Prostate gland (tissue), 2 donors: ENCODE measurements around the gene TNFAIP2. TPM values are rescaled to one million over a fixed set of nuclear protein-coding genes. Genes with fewer than 3 reads are reported as not detected.
A peak's percentile ranks its signal among the peaks of the same experiment; 100 is the strongest.

ENCODE experiments used
- DNase-seq: peaks from one replicate; pipeline ENCODE4 v3.0.0-alpha.2; 2019; ENCODE audit warnings: low spot score
- H3K27ac ChIP-seq, 2 donors: fragments of 200-600 bp; sonication (generic); 2 replicates each; pipeline ENCODE4 v1.5.1; 2017 to 2019
- H3K27me3 ChIP-seq: fragments of 200-600 bp; sonication (generic); replicated peaks from 2 replicates; pipeline ENCODE4 v1.5.1; 2019; ENCODE audit not compliant: insufficient read depth
- H3K36me3 ChIP-seq, 2 donors: fragments of 200-600 bp; sonication (generic); 1 replicate in 1 of 2; 2 replicates in 1 of 2; pipeline versions ENCODE4 v1.5.1 to v1.8.1; 2017 to 2019
- H3K4me1 ChIP-seq: fragments of 200-600 bp; sonication (generic); replicated peaks from 2 replicates; pipeline ENCODE4 v1.5.1; 2019
- H3K4me3 ChIP-seq, 2 donors: fragments of 200-600 bp; sonication (generic); 2 replicates each; pipeline ENCODE4 v1.5.1; 2017 to 2019
- H3K9me3 ChIP-seq: fragments of 200-600 bp; sonication (generic); 2 replicates; pipeline ENCODE4 v1.5.1; 2017
- CTCF ChIP-seq, 4 experiments: fragments of 200-600 bp in 2 of 4; fragments of 450-650 bp in 2 of 4; sonication (generic) in 2 of 4; IDR thresholded peaks; 1 replicate in 3 of 4; 2 replicates in 1 of 4; pipeline ENCODE4 v1.5.1; 2016 to 2019; ENCODE audit warnings: antibody characterized with exemption in 4 of 4, mild to moderate bottlenecking in 2 of 4, moderate library complexity in 2 of 4
- POLR2A ChIP-seq: fragments of 450-650 bp; IDR thresholded peaks from one replicate; pipeline ENCODE4 v1.6.1; 2016; ENCODE audit warnings: antibody characterized with exemption, mild to moderate bottlenecking
- POLR2AphosphoS5 ChIP-seq: sonication (generic); formaldehyde crosslinking; IDR thresholded peaks from one replicate; pipeline ENCODE4 v1.6.1; 2017; ENCODE audit warnings: antibody characterized with exemption
- WGBS: methylation state at CpG from one replicate; pipeline ENCODE4 v1.1.5; 2018; 5-methylcytosine and 5-hydroxymethylcytosine counted together
- intact Hi-C: fragments of 100-400 bp; cut with DNase I; formaldehyde crosslinking; loops from one replicate; pipeline ENCODE4 v1.14.2; 2022
- total RNA-seq, 2 donors: library from RNA; depleted of rRNA; stranded (reverse); fragments of >200 nt; gene quantifications; one replicate each; pipeline ENCODE4 v1.1.0, GENCODE V29; 2016

Gene TNFAIP2
- total RNA-seq, 2 donors from 2014 or later = 36.5 to 46.4 TPM

- no peaks in the 10 kb centered on the region for H3K27me3 ChIP-seq
- H3K4me3 ChIP-seq = no peak overlapping the region
- TF ChIP-seq CTCF (IDR thresholded peaks at IDR 0.05) (no peak), POLR2A (no peak), POLR2AphosphoS5 (no peak)
- no peaks in the 10 kb centered on the region for H3K36me3 ChIP-seq
- no peaks in the 10 kb centered on the region for H3K9me3 ChIP-seq
- peak overlapping the region; percentile 30 to 74 for H3K27ac ChIP-seq
- DNase-seq = no peak
- 61% methylated on average over 18 of the region's 18 CpGs for WGBS
- peaks cover 14% of the 10 kb centered on the region for H3K4me1 ChIP-seq
- intact Hi-C loops = no loop called here
These were observed 2.0 kb upstream of the TNFAIP2 start for GRCh38 chr14:103121121-103121845.

- 5% methylated on average over 23 of the region's 23 CpGs for WGBS
- intact Hi-C loops = no loop called here
- Histone ChIP-seq H3K27me3 (no peaks in the 10 kb centered on the region), H3K36me3 (no peaks in the 10 kb centered on the region), H3K9me3 (no peaks in the 10 kb centered on the region), H3K27ac (peak overlapping the region; percentile 72 to 74), H3K4me1 (peaks cover 18% of the 10 kb centered on the region), H3K4me3 (no peak overlapping the region)
- TF ChIP-seq POLR2AphosphoS5 = peak; percentile 24
- TF ChIP-seq POLR2A = no peak
- DNase-seq = peak; percentile 77
These were observed 1.2 kb upstream of the TNFAIP2 start for GRCh38 chr14:103121846-103122584.

GRCh38 chr14:103122585-103122946 lies 695 bp upstream of the TNFAIP2 start:
- Histone ChIP-seq H3K4me1 (peaks cover 18% of the 10 kb centered on the region), H3K27ac (peak overlapping the region; percentile 72 to 74), H3K9me3 (no peaks in the 10 kb centered on the region), H3K36me3 (no peaks in the 10 kb centered on the region), H3K27me3 (no peaks in the 10 kb centered on the region), H3K4me3 (peak overlapping the region; percentile 38 to 41)
- no peak for DNase-seq
- intact Hi-C loops = no loop called here
- TF ChIP-seq POLR2A (no peak), POLR2AphosphoS5 (no peak), CTCF (IDR thresholded peaks at IDR 0.05) (no peak)
- WGBS = 36% methylated on average over 15 of the region's 15 CpGs

GRCh38 chr14:103123634-103124500 lies 606 bp downstream of the TNFAIP2 start:
- H3K4me3 ChIP-seq = peak overlapping the region; percentile 38 to 41
- no peaks in the 10 kb centered on the region for H3K27me3 ChIP-seq
- TF ChIP-seq POLR2AphosphoS5 = no peak
- peak in 2 of 4 experiments; percentile 25 to 55 for TF ChIP-seq CTCF (IDR thresholded peaks at IDR 0.05)
- no peaks in the 10 kb centered on the region for H3K9me3 ChIP-seq
- H3K36me3 ChIP-seq = no peaks in the 10 kb centered on the region
- H3K27ac ChIP-seq = peak overlapping the region; percentile 72 to 74
- H3K4me1 ChIP-seq = peaks cover 18% of the 10 kb centered on the region
- no peak for DNase-seq
- intact Hi-C loops = no loop called here
- 23% methylated on average over 47 of the region's 48 CpGs for WGBS

GRCh38 chr14:103124501-103125001 lies 1.3 kb downstream of the TNFAIP2 start:
- Histone ChIP-seq H3K27ac (no peak overlapping the region), H3K27me3 (no peaks in the 10 kb centered on the region), H3K36me3 (no peaks in the 10 kb centered on the region), H3K4me1 (peaks cover 18% of the 10 kb centered on the region), H3K9me3 (no peaks in the 10 kb centered on the region), H3K4me3 (peak overlapping the region; percentile 38 to 41)
- DNase-seq = no peak
- 40% methylated on average over 2 of the region's 5 CpGs for WGBS
- intact Hi-C loops = no loop called here
- TF ChIP-seq POLR2A = no peak
- no peak for TF ChIP-seq POLR2AphosphoS5
- no peak for TF ChIP-seq CTCF (IDR thresholded peaks at IDR 0.05)
